ENCODE data around the gene RARB.

The RARB gene

GRCh38 chr3:25558121-25558520 is 130.1 kb downstream of the RARB start:
- TF ChIP-seq FOXA1 (IDR thresholded peaks at IDR 0.05), result no peak
- TF ChIP-seq NFRKB (IDR thresholded peaks at IDR 0.05), result no peak
- no peak for TF ChIP-seq ELF4 (IDR thresholded peaks at IDR 0.05)
- ChIA-PET CTCF (no interaction called here), POLR2A (no interaction called here)
- no peak for DNase-seq (ENCODE audit: extremely low spot score)

GRCh38 chr3:25558796-25559195 is 130.7 kb downstream of the RARB start:
- TF ChIP-seq HDGF (IDR thresholded peaks at IDR 0.05; ENCODE audit: borderline replicate concordance) (no peak), CTBP1 (IDR thresholded peaks at IDR 0.05; ENCODE audit: borderline replicate concordance) (no peak), L3MBTL2 (conservative IDR thresholded peaks at IDR 0.05) (no peak), FOXA1 (IDR thresholded peaks at IDR 0.05) (no peak)
- POLR2A ChIA-PET, result no interaction called here
- no peak for DNase-seq (ENCODE audit: extremely low spot score)
- CTCF ChIA-PET, result no interaction called here

- CTCF ChIA-PET, result no interaction called here
- DNase-seq (ENCODE audit: extremely low spot score), result no peak
- POLR2A ChIA-PET, result no interaction called here
- no peak for TF ChIP-seq ELF4 (IDR thresholded peaks at IDR 0.05)
- no peak for TF ChIP-seq ARNT (IDR thresholded peaks at IDR 0.05)
- TF ChIP-seq FOXK2 (IDR thresholded peaks at IDR 0.05), result no peak
- TF ChIP-seq NFRKB (IDR thresholded peaks at IDR 0.05), result no peak
- no peak for TF ChIP-seq PKNOX1 (IDR thresholded peaks at IDR 0.05)
- TF ChIP-seq TARDBP (IDR thresholded peaks at IDR 0.05), result no peak
- no peak for TF ChIP-seq CTBP1 (IDR thresholded peaks at IDR 0.05; ENCODE audit: borderline replicate concordance)
- TF ChIP-seq SP1 (IDR thresholded peaks at IDR 0.05), result no peak
- no peak for TF ChIP-seq HDGF (IDR thresholded peaks at IDR 0.05; ENCODE audit: borderline replicate concordance)
- no peak for TF ChIP-seq FOXM1 (IDR thresholded peaks at IDR 0.05; ENCODE audit: borderline replicate concordance)
- no peak for TF ChIP-seq SUZ12 (IDR thresholded peaks at IDR 0.05)
- TF ChIP-seq LEF1 (IDR thresholded peaks at IDR 0.05; ENCODE audit: borderline replicate concordance), result no peak
These were observed 135.5 kb downstream of the RARB start for GRCh38 chr3:25563601-25564000.

- TF ChIP-seq LEF1 (IDR thresholded peaks at IDR 0.05; ENCODE audit: borderline replicate concordance) (no peak), TARDBP (IDR thresholded peaks at IDR 0.05) (no peak), L3MBTL2 (conservative IDR thresholded peaks at IDR 0.05) (no peak), PKNOX1 (IDR thresholded peaks at IDR 0.05) (peak; percentile 86), SP1 (IDR thresholded peaks at IDR 0.05) (no peak), FOXA1 (IDR thresholded peaks at IDR 0.05) (no peak), NFRKB (IDR thresholded peaks at IDR 0.05) (no peak), FOXM1 (IDR thresholded peaks at IDR 0.05; ENCODE audit: borderline replicate concordance) (no peak)
- DNase-seq (ENCODE audit: extremely low spot score), result no peak
- ChIA-PET CTCF (no interaction called here), POLR2A (no interaction called here)
These were observed 136.0 kb downstream of the RARB start for GRCh38 chr3:25564075-25564474.

- POLR2A ChIA-PET, result no interaction called here
- CTCF ChIA-PET, result no interaction called here
- TF ChIP-seq PKNOX1 (IDR thresholded peaks at IDR 0.05) (no peak), L3MBTL2 (conservative IDR thresholded peaks at IDR 0.05) (no peak)
- DNase-seq (ENCODE audit: extremely low spot score), result no peak
These were observed 137.7 kb downstream of the RARB start for GRCh38 chr3:25565807-25566206.

- DNase-seq (ENCODE audit: extremely low spot score), result peak; percentile 22
- POLR2A ChIA-PET, result no interaction called here
- CTCF ChIA-PET, result interaction anchor here (0.7 kb wide), 1 partner anchor 121 kb away, joined by 3 read pairs; no protein-coding TSS in a partner anchor
- TF ChIP-seq SUZ12 (IDR thresholded peaks at IDR 0.05) (no peak), ZNF384 (IDR thresholded peaks at IDR 0.05) (no peak), CTBP1 (IDR thresholded peaks at IDR 0.05; ENCODE audit: borderline replicate concordance) (no peak), PKNOX1 (IDR thresholded peaks at IDR 0.05) (no peak), FOXA1 (IDR thresholded peaks at IDR 0.05) (no peak), BHLHE40 (IDR thresholded peaks at IDR 0.05; ENCODE audit: borderline replicate concordance) (no peak), ARNT (IDR thresholded peaks at IDR 0.05) (no peak)
These were observed 138.4 kb downstream of the RARB start for GRCh38 chr3:25566358-25566920.

GRCh38 chr3:25567388-25567787 is 139.3 kb downstream of the RARB start:
- POLR2A ChIA-PET, result no interaction called here

More at GRCh38 chr3:25567388-25567787, 139.3 kb downstream of the RARB start:
- CTCF ChIA-PET, result interaction anchor here (0.7 kb wide), 1 partner anchor 122 kb away, joined by 3 read pairs; no protein-coding TSS in a partner anchor
- DNase-seq (ENCODE audit: extremely low spot score), result no peak
- TF ChIP-seq HDGF (IDR thresholded peaks at IDR 0.05; ENCODE audit: borderline replicate concordance) (no peak), FOXA1 (IDR thresholded peaks at IDR 0.05) (no peak), L3MBTL2 (conservative IDR thresholded peaks at IDR 0.05) (no peak), LEF1 (IDR thresholded peaks at IDR 0.05; ENCODE audit: borderline replicate concordance) (no peak), CTBP1 (IDR thresholded peaks at IDR 0.05; ENCODE audit: borderline replicate concordance) (no peak), ARNT (IDR thresholded peaks at IDR 0.05) (no peak), NFRKB (IDR thresholded peaks at IDR 0.05) (no peak), ZNF384 (IDR thresholded peaks at IDR 0.05) (no peak), ELF4 (IDR thresholded peaks at IDR 0.05) (no peak), FOXK2 (IDR thresholded peaks at IDR 0.05) (no peak), BHLHE40 (IDR thresholded peaks at IDR 0.05; ENCODE audit: borderline replicate concordance) (no peak), FOXM1 (IDR thresholded peaks at IDR 0.05; ENCODE audit: borderline replicate concordance) (no peak), SUZ12 (IDR thresholded peaks at IDR 0.05) (no peak), TARDBP (IDR thresholded peaks at IDR 0.05) (no peak), SP1 (IDR thresholded peaks at IDR 0.05) (no peak), PKNOX1 (IDR thresholded peaks at IDR 0.05) (no peak)
